Transverse colon (tissue), 4 donors: ENCODE measurements around the gene CRAMP1. TPM values are rescaled to one million over a fixed set of nuclear protein-coding genes. Genes with fewer than 3 reads are reported as not detected.
"Not testable (repeated sequence)": the region's sequence is repeated elsewhere in the genome, so short reads cannot be mapped to it uniquely, and the experiment has no call there.

Experiments used
- DNase-seq: peaks from one replicate; pipeline ENCODE4 v3.0.0-alpha.2; 2019
- H3K27ac ChIP-seq, 4 donors: fragments of 200-600 bp; sonication (generic); 2 replicates each; pipeline ENCODE4 v1.5.1; 2016 to 2018; ENCODE audit warnings: inconsistent platforms in 4 of 4
- H3K27me3 ChIP-seq: fragments of 200-600 bp; sonication (generic); 2 replicates; pipeline ENCODE4 v1.5.1; 2017; ENCODE audit warnings: inconsistent platforms
- H3K36me3 ChIP-seq, 4 donors: fragments of 200-600 bp; sonication (generic); 2 replicates each; pipeline ENCODE4 v1.5.1; 2017 to 2019; ENCODE audit warnings: inconsistent platforms in 4 of 4
- H3K4me1 ChIP-seq, 4 donors: fragments of 200-600 bp; sonication (generic); 2 replicates each; pipeline ENCODE4 v1.5.1; 2017 to 2020; ENCODE audit warnings: inconsistent platforms in 4 of 4
- H3K4me3 ChIP-seq, 4 donors: fragments of 200-600 bp; sonication (generic); 1 replicate in 1 of 4; 2 replicates in 3 of 4; pipeline versions ENCODE4 v1.5.1 to v1.6.1; 2017 to 2019; ENCODE audit warnings: inconsistent platforms in 4 of 4
- H3K9me3 ChIP-seq, 2 donors: fragments of 200-600 bp; sonication (generic); 2 replicates each; pipeline ENCODE4 v1.5.1; 2017 to 2019; ENCODE audit warnings: inconsistent platforms in 2 of 2
- CTCF ChIP-seq, 5 experiments: fragments of 200-600 bp in 3 of 5; fragments of 450-650 bp in 2 of 5; sonication (generic) in 3 of 5; IDR thresholded peaks; 1 replicate in 2 of 5; 2 replicates in 3 of 5; pipeline ENCODE4 v1.5.1; 2016 to 2017; ENCODE audit warnings: antibody characterized with exemption in 5 of 5, inconsistent platforms in 3 of 5, mild to moderate bottlenecking in 2 of 5, moderate library complexity in 1 of 5
- EP300 ChIP-seq: sonication (generic); formaldehyde crosslinking; IDR thresholded peaks from one replicate; pipeline ENCODE4 v1.6.1; 2017; ENCODE audit warnings: antibody characterized with exemption, low read depth
- POLR2A ChIP-seq: fragments of 450-650 bp; IDR thresholded peaks from one replicate; pipeline ENCODE4 v1.6.1; 2016; ENCODE audit warnings: antibody characterized with exemption, mild to moderate bottlenecking, moderate library complexity
- POLR2AphosphoS5 ChIP-seq, 3 donors: sonication (generic); formaldehyde crosslinking; IDR thresholded peaks; one replicate each; pipeline ENCODE4 v1.6.1; 2016; ENCODE audit warnings: antibody characterized with exemption in 3 of 3
- WGBS, 2 donors: methylation state at CpG; one replicate each; pipeline ENCODE4 v1.1.5; 2018; ENCODE audit warnings: low coverage in 1 of 2; 5-methylcytosine and 5-hydroxymethylcytosine counted together
- in situ Hi-C, 4 donors: fragments of 200-750 bp; cut with MboI; loops; one replicate each; pipeline versions ENCODE4 v1.15.0 to v1.15.1; 2017; ENCODE audit warnings: low sequenced_read_pairs in 3 of 4, low pct_ligation_motif_present in 1 of 4, low pct_unique_long_range_greater_than_20kb in 1 of 4
- intact Hi-C: fragments of 100-400 bp; cut with DNase I; formaldehyde crosslinking; loops from one replicate; pipeline ENCODE4 v1.15.1; 2023; ENCODE audit warnings: low total_unique reads
- total RNA-seq, 4 donors: library from RNA; depleted of rRNA; stranded (reverse); fragments of >200 nt; gene quantifications; one replicate each; pipeline ENCODE4 v1.1.0, GENCODE V29; 2016

CRAMP1 gene
- total RNA-seq, 4 donors from 2014 or later, result 10.1 to 52.7 (median 16.2) TPM

GRCh38 chr16:1701216-1701878 lies 89.2 kb downstream of the CRAMP1 start:
- intact Hi-C loops, result no loop called here
- Histone ChIP-seq H3K4me1 (peaks cover 0 to 8% (median 7%) of the 10 kb centered on the region in 4 donors), H3K27ac (no peak overlapping the region), H3K27me3 (no peaks in the 10 kb centered on the region), H3K4me3 (no peak overlapping the region), H3K36me3 (peaks cover 0 to 16% (median 0%) of the 10 kb centered on the region in 4 donors), H3K9me3 (no peaks in the 10 kb centered on the region)
- TF ChIP-seq POLR2AphosphoS5 (IDR thresholded peaks at IDR 0.05), result no peak
- no peak for TF ChIP-seq POLR2A
- TF ChIP-seq EP300, result no peak
- no peak for TF ChIP-seq CTCF (IDR thresholded peaks at IDR 0.05)
- 84 to 87% methylated on average over 3 to 6 of the region's 6 CpGs for WGBS, 2 donors
- in situ Hi-C loops, result no loop called here
- DNase-seq, result no peak

- H3K4me1 ChIP-seq, result peaks cover 12 to 34% (median 23%) of the 10 kb centered on the region in 4 donors
- H3K9me3 ChIP-seq, H3K36me3 ChIP-seq, in situ Hi-C loops, intact Hi-C loops, H3K27me3 ChIP-seq: not testable (repeated sequence)
- DNase-seq, result peak; percentile 16
- WGBS, 2 donors, result 0 to 1% methylated on average over 8 to 16 of the region's 16 CpGs
- peak overlapping the region; percentile 94 to 99 (median 95) for H3K27ac ChIP-seq
- H3K4me3 ChIP-seq, result peak overlapping the region; percentile 67 to 91 (median 77)
Observed at GRCh38 chr16:1705324-1705687, 93.1 kb downstream of the CRAMP1 start.

- intact Hi-C loops, result no loop called here
- Histone ChIP-seq H3K4me3 (peak within 1 kb of the TSS; percentile 72 to 92 (median 86)), H3K4me1 (peaks cover 12 to 34% (median 23%) of the 10 kb centered on the region in 4 donors), H3K27me3 (no peaks in the 10 kb centered on the region), H3K9me3 (no peaks in the 10 kb centered on the region), H3K36me3 (peaks cover 0 to 4% (median 0%) of the 10 kb centered on the region in 4 donors), H3K27ac (peak within 1 kb of the TSS; percentile 94 to 99 (median 95))
- peak; percentile 92 for TF ChIP-seq POLR2A
- no peak for TF ChIP-seq EP300
- peak; percentile 55 to 99 (median 91) for TF ChIP-seq CTCF (IDR thresholded peaks at IDR 0.05)
- TF ChIP-seq POLR2AphosphoS5 (IDR thresholded peaks at IDR 0.05), result peak; percentile 95 to 98 (median 97)
- DNase-seq, result peak; percentile 94
- WGBS, 2 donors, result 0% methylated on average over 63 of the region's 79 CpGs; no CpG with 5 or more reads in 1 of the 2 donors
- in situ Hi-C loops, result no loop called here
Observed at GRCh38 chr16:1705688-1706385, 93.7 kb downstream of the CRAMP1 start, which contains the start of gene MAPK8IP3. TSS of gene MAPK8IP3 (plus strand) at chr16:1706195. CDS start at chr16:1706340, 145 bp downstream.

- in situ Hi-C loops (no loop called here), intact Hi-C loops (no loop called here)
- DNase-seq, result no peak
- WGBS, 2 donors, result 1% methylated on average over 22 of the region's 62 CpGs; no CpG with 5 or more reads in 1 of the 2 donors
- Histone ChIP-seq H3K27me3 (no peaks in the 10 kb centered on the region), H3K36me3 (peaks cover 0 to 4% (median 0%) of the 10 kb centered on the region in 4 donors), H3K27ac (peak overlapping the region; percentile 94 to 99 (median 95)), H3K4me1 (peaks cover 12 to 34% (median 23%) of the 10 kb centered on the region in 4 donors), H3K9me3 (no peaks in the 10 kb centered on the region), H3K4me3 (peak overlapping the region; percentile 72 to 92 (median 86))
- TF ChIP-seq POLR2A, result no peak
- TF ChIP-seq POLR2AphosphoS5 (IDR thresholded peaks at IDR 0.05), result no peak
- TF ChIP-seq EP300, result no peak
- no peak for TF ChIP-seq CTCF (IDR thresholded peaks at IDR 0.05)
Observed at GRCh38 chr16:1706386-1707192, 94.4 kb downstream of the CRAMP1 start.
